Astrocyte of the cerebellum (primary cell): ENCODE measurements around the gene ADAMTS2.

ENCODE experiments used
- DNase-seq: peaks from one replicate; pipeline ENCODE4 v3.0.0-alpha.2; 2011; ENCODE audit warnings: low read depth
- H3K4me3 ChIP-seq: 2 replicates; pipeline ENCODE4 v1.5.1; 2011; ENCODE audit warnings: mild to moderate bottlenecking, low read depth, low read length, moderate library complexity
- in situ Hi-C: cut with HindIII; loops from 2 replicates; pipeline ENCODE4 v1.10.0; 2017; ENCODE audit warnings: low sequenced_read_pairs
- TF ChIP-seq, protein P1 (sequence below): IDR thresholded peaks from 2 replicates; pipeline ENCODE4 v1.5.1; 2012; ENCODE audit warnings: low read length, low read depth, moderate library complexity, mild to moderate bottlenecking; ENCODE audit errors: missing control alignments

ADAMTS2 gene

GRCh38 chr5:179265514-179266290, 79.6 kb downstream of the ADAMTS2 start:
- no peak overlapping the region for H3K4me3 ChIP-seq
- peak; percentile 85 for DNase-seq
- TF ChIP-seq, protein P1, sequence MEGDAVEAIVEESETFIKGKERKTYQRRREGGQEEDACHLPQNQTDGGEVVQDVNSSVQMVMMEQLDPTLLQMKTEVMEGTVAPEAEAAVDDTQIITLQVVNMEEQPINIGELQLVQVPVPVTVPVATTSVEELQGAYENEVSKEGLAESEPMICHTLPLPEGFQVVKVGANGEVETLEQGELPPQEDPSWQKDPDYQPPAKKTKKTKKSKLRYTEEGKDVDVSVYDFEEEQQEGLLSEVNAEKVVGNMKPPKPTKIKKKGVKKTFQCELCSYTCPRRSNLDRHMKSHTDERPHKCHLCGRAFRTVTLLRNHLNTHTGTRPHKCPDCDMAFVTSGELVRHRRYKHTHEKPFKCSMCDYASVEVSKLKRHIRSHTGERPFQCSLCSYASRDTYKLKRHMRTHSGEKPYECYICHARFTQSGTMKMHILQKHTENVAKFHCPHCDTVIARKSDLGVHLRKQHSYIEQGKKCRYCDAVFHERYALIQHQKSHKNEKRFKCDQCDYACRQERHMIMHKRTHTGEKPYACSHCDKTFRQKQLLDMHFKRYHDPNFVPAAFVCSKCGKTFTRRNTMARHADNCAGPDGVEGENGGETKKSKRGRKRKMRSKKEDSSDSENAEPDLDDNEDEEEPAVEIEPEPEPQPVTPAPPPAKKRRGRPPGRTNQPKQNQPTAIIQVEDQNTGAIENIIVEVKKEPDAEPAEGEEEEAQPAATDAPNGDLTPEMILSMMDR: no peak
- in situ Hi-C loops: no loop called here

DNA sequence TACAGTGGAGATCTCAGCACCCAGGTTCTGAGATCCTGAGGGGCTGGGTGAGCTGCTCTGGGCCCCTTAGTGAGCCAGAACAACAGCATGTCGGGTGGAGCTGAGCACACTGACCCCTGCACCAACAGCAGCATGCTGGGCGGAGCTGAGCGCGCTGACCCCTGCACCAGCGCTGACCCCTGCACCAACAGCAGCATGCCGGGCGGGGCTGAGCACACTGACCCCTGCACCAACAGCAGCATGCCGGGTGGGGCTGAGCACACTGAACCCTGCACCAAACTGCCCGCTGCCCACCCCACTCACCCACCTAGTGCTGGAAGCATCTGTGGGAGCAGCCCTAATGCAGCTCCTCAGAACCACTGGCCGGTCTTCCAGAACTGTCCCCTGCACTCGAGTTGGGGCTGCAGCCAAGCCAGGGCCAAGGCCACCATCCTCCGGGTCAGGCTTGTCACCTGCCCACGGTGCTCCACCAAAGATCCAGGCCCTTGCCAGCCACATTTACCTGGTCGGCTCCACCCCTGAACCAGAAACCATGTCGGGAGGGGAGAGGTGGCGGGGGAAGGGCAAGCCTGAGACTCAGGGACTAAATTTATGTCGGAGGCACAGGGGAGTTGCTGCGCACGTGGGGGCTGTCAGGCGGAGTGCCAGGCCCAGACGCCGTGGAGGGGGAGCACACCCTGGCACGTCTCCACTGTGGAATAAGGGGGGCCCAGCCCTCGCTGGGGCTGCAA, 80.3 kb downstream of the ADAMTS2 start:
- TF ChIP-seq, protein P1: no peak
- no peak for DNase-seq
- no peak overlapping the region for H3K4me3 ChIP-seq
- in situ Hi-C loops: no loop called here

GRCh38 chr5:179264053-179264782, 81.0 kb downstream of the ADAMTS2 start:
- DNase-seq: no peak
- no peak overlapping the region for H3K4me3 ChIP-seq
- in situ Hi-C loops: no loop called here
- TF ChIP-seq, protein P1: no peak

- DNase-seq: no peak
- TF ChIP-seq, protein P1: no peak
- H3K4me3 ChIP-seq: no peak overlapping the region
- in situ Hi-C loops: no loop called here
These were observed 81.7 kb downstream of the ADAMTS2 start for GRCh38 chr5:179263391-179264052.

- in situ Hi-C loops: no loop called here
- TF ChIP-seq, protein P1: no peak
These were observed 82.9 kb downstream of the ADAMTS2 start for GRCh38 chr5:179262126-179262920.

More at GRCh38 chr5:179262126-179262920, 82.9 kb downstream of the ADAMTS2 start:
- no peak overlapping the region for H3K4me3 ChIP-seq
- no peak for DNase-seq
